Neural cell (in vitro differentiated cells): Measurements from ENCODE around the gene LKAAEAR1. TPM values are rescaled to one million over a fixed set of nuclear protein-coding genes. Genes with fewer than 3 reads are reported as not detected.
"Not testable (repeated sequence)": the region's sequence is repeated elsewhere in the genome, so short reads cannot be mapped to it uniquely, and the experiment has no call there.

ENCODE experiments used
- H2AFZ ChIP-seq: fragments of 200-600, 300-800 bp; sonication (generic), shearing (Covaris generic); 2 replicates; pipeline ENCODE4 v1.6.0; 2014; ENCODE audit warnings: low read depth, mild to moderate bottlenecking, antibody characterized with exemption, low read length, moderate library complexity
- H3F3A ChIP-seq: fragments of 200-600 bp; shearing (Covaris generic); 2 replicates; pipeline ENCODE4 v1.6.1; 2016; ENCODE audit warnings: mild to moderate bottlenecking, moderate library complexity, mixed read lengths, antibody characterized with exemption, low read length; ENCODE audit not compliant: insufficient read depth, poor library complexity, severe bottlenecking
- H3K27ac ChIP-seq: fragments of 200-600, 300-800 bp; sonication (generic), shearing (Covaris generic); 2 replicates; pipeline ENCODE4 v1.5.1; 2014; ENCODE audit warnings: mild to moderate bottlenecking, low read length, moderate library complexity
- H3K27me3 ChIP-seq: fragments of 300-800, 200-600 bp; sonication (generic), shearing (Covaris generic); 2 replicates; pipeline ENCODE4 v1.6.0; 2014; ENCODE audit warnings: mild to moderate bottlenecking, low read depth, low read length, moderate library complexity; ENCODE audit not compliant: insufficient read depth
- H3K36me3 ChIP-seq: fragments of 300-800, 200-600 bp; sonication (generic), shearing (Covaris generic); 2 replicates; pipeline ENCODE4 v1.5.1; 2014; ENCODE audit warnings: mild to moderate bottlenecking, antibody characterized with exemption, low read length, moderate library complexity; ENCODE audit not compliant: insufficient read depth
- H3K4me2 ChIP-seq: fragments of 300-800, 200-600 bp; sonication (generic), shearing (Covaris generic); 2 replicates; pipeline ENCODE4 v1.6.0; 2014; ENCODE audit warnings: mild to moderate bottlenecking, low read length
- H3K4me3 ChIP-seq: fragments of 300-800, 200-600 bp; sonication (generic), shearing (Covaris generic); 2 replicates; pipeline ENCODE4 v1.5.1; 2014; ENCODE audit warnings: mild to moderate bottlenecking, low read length, moderate library complexity
- H3K79me2 ChIP-seq: fragments of 200-600 bp; shearing (Covaris generic); replicated peaks from 2 replicates; pipeline ENCODE4 v1.6.0; 2014; ENCODE audit warnings: mild to moderate bottlenecking, low read length, moderate library complexity; ENCODE audit not compliant: insufficient read depth
- H3K9ac ChIP-seq: fragments of 300-800, 200-600 bp; sonication (generic), shearing (Covaris generic); 2 replicates; pipeline ENCODE4 v1.6.1; 2016; ENCODE audit warnings: mild to moderate bottlenecking, low read length, mixed read lengths
- H3K9me2 ChIP-seq: fragments of 200-600 bp; shearing (Covaris generic); 2 replicates; pipeline ENCODE4 v1.6.1; 2016; ENCODE audit warnings: mild to moderate bottlenecking, low read length, mixed read lengths; ENCODE audit not compliant: insufficient read depth
- H3K9me3 ChIP-seq: fragments of 200-600, 300-800 bp; sonication (generic), shearing (Covaris generic); 2 replicates; pipeline ENCODE4 v1.6.1; 2016; ENCODE audit warnings: mild to moderate bottlenecking, mixed run types, low read length, moderate library complexity, mixed read lengths
- H4K20me1 ChIP-seq: fragments of 200-600 bp; shearing (Covaris generic); 2 replicates; pipeline ENCODE4 v1.6.1; 2016; ENCODE audit warnings: mild to moderate bottlenecking, mixed run types; ENCODE audit not compliant: insufficient read depth
- EP300 ChIP-seq: fragments of 450-650 bp; conservative IDR thresholded peaks from 2 replicates; pipeline ENCODE4 v1.6.1; 2014; ENCODE audit warnings: antibody characterized with exemption, mild to moderate bottlenecking, moderate library complexity; ENCODE audit not compliant: poor library complexity, severe bottlenecking
- EZH2 ChIP-seq: fragments of 200-600, 300-800 bp; shearing (Covaris generic), sonication (generic); IDR thresholded peaks from 2 replicates; pipeline ENCODE4 v1.6.1; 2014; ENCODE audit warnings: antibody characterized with exemption, low read length, borderline replicate concordance, mild to moderate bottlenecking; ENCODE audit not compliant: insufficient read depth, poor library complexity, severe bottlenecking
- MXI1 ChIP-seq: fragments of 450-650 bp; conservative IDR thresholded peaks from 2 replicates; pipeline ENCODE4 v1.6.1; 2014; ENCODE audit warnings: antibody characterized with exemption, mild to moderate bottlenecking; ENCODE audit not compliant: poor library complexity, severe bottlenecking
- POLR2AphosphoS5 ChIP-seq: IDR thresholded peaks from 2 replicates; pipeline ENCODE4 v1.6.1; 2012
- RAD21 ChIP-seq: fragments of 450-650 bp; conservative IDR thresholded peaks from 2 replicates; pipeline ENCODE4 v1.6.1; 2014; ENCODE audit warnings: antibody characterized with exemption, mild to moderate bottlenecking, moderate library complexity
- REST ChIP-seq: IDR thresholded peaks from 2 replicates; pipeline ENCODE4 v1.6.1; 2012; ENCODE audit warnings: borderline replicate concordance
- SMC3 ChIP-seq: fragments of 450-650 bp; conservative IDR thresholded peaks from 2 replicates; pipeline ENCODE4 v1.6.1; 2014; ENCODE audit warnings: antibody characterized with exemption, mild to moderate bottlenecking, moderate library complexity; ENCODE audit not compliant: poor library complexity
- TAF1 ChIP-seq: IDR thresholded peaks from 2 replicates; pipeline ENCODE4 v1.6.1; 2012; ENCODE audit warnings: low read depth
- polyA plus RNA-seq: library from polyadenylated mRNA; depleted of rRNA; stranded (reverse); fragments of >200 nt; gene quantifications from 2 replicates; pipeline ENCODE4 v1.2.3, GENCODE V29; 2014
- TF ChIP-seq, protein P1 (sequence below): fragments of 450-650 bp; IDR thresholded peaks from 2 replicates; pipeline ENCODE4 v1.5.1; 2014; ENCODE audit warnings: antibody characterized with exemption, mild to moderate bottlenecking, moderate library complexity; ENCODE audit not compliant: poor library complexity, severe bottlenecking

LKAAEAR1 gene
- polyA plus RNA-seq, 1 donor from 2014 or later = 9.3 TPM

GRCh38 chr20:64129146-64129782 is 45.1 kb upstream of the LKAAEAR1 start:
- no peaks in the 10 kb centered on the region for H3K79me2 ChIP-seq
- no peak overlapping the region for H3K4me2 ChIP-seq
- H2AFZ ChIP-seq = no peak overlapping the region
- no peak overlapping the region for H3K4me3 ChIP-seq
- no peaks in the 10 kb centered on the region for H3K9me2 ChIP-seq
- H3K9ac ChIP-seq = no peak overlapping the region
- H3K9me3 ChIP-seq = no peaks in the 10 kb centered on the region
- H3F3A ChIP-seq = no peaks in the 10 kb centered on the region
- no peaks in the 10 kb centered on the region for H3K36me3 ChIP-seq
- no peaks in the 10 kb centered on the region for H3K27me3 ChIP-seq
- no peak for TF ChIP-seq POLR2AphosphoS5
- TF ChIP-seq SMC3 = no peak
- no peak for TF ChIP-seq EP300
- TF ChIP-seq EZH2 = no peak
- TF ChIP-seq TAF1 = no peak
- TF ChIP-seq, protein P1, sequence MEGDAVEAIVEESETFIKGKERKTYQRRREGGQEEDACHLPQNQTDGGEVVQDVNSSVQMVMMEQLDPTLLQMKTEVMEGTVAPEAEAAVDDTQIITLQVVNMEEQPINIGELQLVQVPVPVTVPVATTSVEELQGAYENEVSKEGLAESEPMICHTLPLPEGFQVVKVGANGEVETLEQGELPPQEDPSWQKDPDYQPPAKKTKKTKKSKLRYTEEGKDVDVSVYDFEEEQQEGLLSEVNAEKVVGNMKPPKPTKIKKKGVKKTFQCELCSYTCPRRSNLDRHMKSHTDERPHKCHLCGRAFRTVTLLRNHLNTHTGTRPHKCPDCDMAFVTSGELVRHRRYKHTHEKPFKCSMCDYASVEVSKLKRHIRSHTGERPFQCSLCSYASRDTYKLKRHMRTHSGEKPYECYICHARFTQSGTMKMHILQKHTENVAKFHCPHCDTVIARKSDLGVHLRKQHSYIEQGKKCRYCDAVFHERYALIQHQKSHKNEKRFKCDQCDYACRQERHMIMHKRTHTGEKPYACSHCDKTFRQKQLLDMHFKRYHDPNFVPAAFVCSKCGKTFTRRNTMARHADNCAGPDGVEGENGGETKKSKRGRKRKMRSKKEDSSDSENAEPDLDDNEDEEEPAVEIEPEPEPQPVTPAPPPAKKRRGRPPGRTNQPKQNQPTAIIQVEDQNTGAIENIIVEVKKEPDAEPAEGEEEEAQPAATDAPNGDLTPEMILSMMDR = no peak
- no peak for TF ChIP-seq REST
- no peak for TF ChIP-seq MXI1
- no peak for TF ChIP-seq RAD21
- H4K20me1 ChIP-seq = no peaks in the 10 kb centered on the region
- no peak overlapping the region for H3K27ac ChIP-seq

- H3K36me3 ChIP-seq, H3K27ac ChIP-seq, H3K4me2 ChIP-seq, H4K20me1 ChIP-seq, H3K4me3 ChIP-seq, H2AFZ ChIP-seq, H3K9ac ChIP-seq, H3K9me2 ChIP-seq, H3K27me3 ChIP-seq, H3K9me3 ChIP-seq, H3K79me2 ChIP-seq, H3F3A ChIP-seq: not testable (repeated sequence)
Measured at GRCh38 chr20:64123517-64123916, 39.3 kb upstream of the LKAAEAR1 start.

DNA sequence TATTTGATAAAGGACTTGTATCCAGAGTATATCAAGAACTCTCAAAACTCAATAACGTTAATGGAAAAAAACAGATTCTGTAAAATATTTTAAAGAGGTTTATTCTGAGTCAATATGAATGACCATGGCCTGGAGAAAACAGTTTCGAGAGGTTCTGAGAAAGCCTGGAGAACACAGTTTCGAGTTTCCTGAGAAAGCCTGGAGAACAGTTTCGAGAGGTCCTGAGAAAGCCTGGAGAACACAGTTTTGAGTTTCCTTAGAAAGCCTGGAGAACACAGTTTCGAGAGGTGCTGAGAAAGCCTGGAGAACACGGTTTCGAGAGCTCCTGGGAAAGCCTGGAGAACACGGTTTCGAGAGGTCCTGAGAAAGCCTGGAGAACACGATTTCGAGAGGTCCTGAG is 38.7 kb upstream of the LKAAEAR1 start:
- H2AFZ ChIP-seq, H3K9me3 ChIP-seq, H3K4me3 ChIP-seq, H3K27me3 ChIP-seq, H3F3A ChIP-seq, H3K36me3 ChIP-seq, H4K20me1 ChIP-seq, H3K27ac ChIP-seq, H3K9ac ChIP-seq, H3K4me2 ChIP-seq, H3K79me2 ChIP-seq, H3K9me2 ChIP-seq: not testable (repeated sequence)
